Stimulated activated memory B cell treated with anti-CD40 and anti-IgM and Interleukin-4, amounts not matched to agents 10 μg/mL and 1 μg/mL and 100 μg/mL, for 72 hours (primary cell): ENCODE results near the gene MNX1.

Experiments
- ATAC-seq: fragments of 150-1000 bp; cut with Tn5 transposase; 2 replicates; pipeline ENCODE4 v1.10.0; 2021
- H3K27ac Mint-ChIP-seq: one replicate; pipeline ENCODE4 v1.8.0; 2022; ENCODE audit warnings: mild to moderate bottlenecking, mixed read lengths
- H3K27me3 Mint-ChIP-seq: one replicate; pipeline ENCODE4 v1.8.0; 2022; ENCODE audit warnings: mixed read lengths
- H3K36me3 Mint-ChIP-seq: one replicate; pipeline ENCODE4 v1.8.0; 2022; ENCODE audit warnings: mixed read lengths
- H3K4me1 Mint-ChIP-seq: one replicate; pipeline ENCODE4 v1.8.0; 2022; ENCODE audit warnings: mixed read lengths
- H3K4me3 Mint-ChIP-seq: one replicate; pipeline ENCODE4 v1.8.0; 2022; ENCODE audit warnings: mild to moderate bottlenecking, moderate library complexity, mixed read lengths
- H3K9me3 Mint-ChIP-seq: one replicate; pipeline ENCODE4 v1.8.0; 2022; ENCODE audit warnings: mixed read lengths

MNX1 gene

GRCh38 chr7:157021871-157022680 is 11.6 kb upstream of the MNX1 start:
- H3K27ac Mint-ChIP-seq = no peak overlapping the region
- H3K4me1 Mint-ChIP-seq = peaks cover 20% of the 10 kb centered on the region
- no peak overlapping the region for H3K4me3 Mint-ChIP-seq
- ATAC-seq = no peak
- peaks cover 3% of the 10 kb centered on the region for H3K9me3 Mint-ChIP-seq
- no peaks in the 10 kb centered on the region for H3K36me3 Mint-ChIP-seq
- peaks cover 73% of the 10 kb centered on the region for H3K27me3 Mint-ChIP-seq

GRCh38 chr7:157021071-157021870 is 10.8 kb upstream of the MNX1 start:
- Mint-ChIP-seq H3K27ac (no peak overlapping the region), H3K27me3 (peaks cover 73% of the 10 kb centered on the region), H3K4me3 (no peak overlapping the region), H3K9me3 (peaks cover 3% of the 10 kb centered on the region), H3K36me3 (no peaks in the 10 kb centered on the region), H3K4me1 (peaks cover 28% of the 10 kb centered on the region)
- no peak for ATAC-seq

GRCh38 chr7:157020514-157021070 is 10.1 kb upstream of the MNX1 start:
- peaks cover 3% of the 10 kb centered on the region for H3K9me3 Mint-ChIP-seq
- no peak for ATAC-seq
- H3K4me3 Mint-ChIP-seq = no peak overlapping the region
- H3K4me1 Mint-ChIP-seq = peaks cover 32% of the 10 kb centered on the region
- peaks cover 73% of the 10 kb centered on the region for H3K27me3 Mint-ChIP-seq
- no peak overlapping the region for H3K27ac Mint-ChIP-seq
- no peaks in the 10 kb centered on the region for H3K36me3 Mint-ChIP-seq

GRCh38 chr7:157019718-157020451 is 9.4 kb upstream of the MNX1 start:
- Mint-ChIP-seq H3K4me1 (peaks cover 32% of the 10 kb centered on the region), H3K9me3 (peaks cover 3% of the 10 kb centered on the region), H3K4me3 (no peak overlapping the region), H3K27ac (no peak overlapping the region), H3K36me3 (no peaks in the 10 kb centered on the region), H3K27me3 (peaks cover 73% of the 10 kb centered on the region)
- ATAC-seq = no peak

- Mint-ChIP-seq H3K27me3 (peaks cover 73% of the 10 kb centered on the region), H3K4me1 (peaks cover 32% of the 10 kb centered on the region), H3K9me3 (no peaks in the 10 kb centered on the region), H3K4me3 (peak overlapping the region; percentile 54), H3K36me3 (no peaks in the 10 kb centered on the region), H3K27ac (no peak overlapping the region)
- no peak for ATAC-seq
Measured at GRCh38 chr7:157018997-157019608, 8.6 kb upstream of the MNX1 start.

GRCh38 chr7:157018328-157018996 is 8.0 kb upstream of the MNX1 start:
- ATAC-seq = no peak
- no peaks in the 10 kb centered on the region for H3K9me3 Mint-ChIP-seq
- no peak overlapping the region for H3K27ac Mint-ChIP-seq
- H3K27me3 Mint-ChIP-seq = peaks cover 73% of the 10 kb centered on the region
- H3K36me3 Mint-ChIP-seq = no peaks in the 10 kb centered on the region
- H3K4me1 Mint-ChIP-seq = peaks cover 32% of the 10 kb centered on the region
- no peak overlapping the region for H3K4me3 Mint-ChIP-seq

- H3K4me1 Mint-ChIP-seq = peaks cover 31% of the 10 kb centered on the region
- H3K9me3 Mint-ChIP-seq = no peaks in the 10 kb centered on the region
- H3K27me3 Mint-ChIP-seq = peaks cover 73% of the 10 kb centered on the region
- ATAC-seq = no peak
- H3K36me3 Mint-ChIP-seq = no peaks in the 10 kb centered on the region
- no peak overlapping the region for H3K4me3 Mint-ChIP-seq
- H3K27ac Mint-ChIP-seq = no peak overlapping the region
Measured at GRCh38 chr7:157017603-157018327, 7.3 kb upstream of the MNX1 start.

- Mint-ChIP-seq H3K4me1 (peaks cover 25% of the 10 kb centered on the region), H3K27ac (no peak overlapping the region), H3K36me3 (no peaks in the 10 kb centered on the region), H3K27me3 (peaks cover 73% of the 10 kb centered on the region), H3K9me3 (no peaks in the 10 kb centered on the region), H3K4me3 (no peak overlapping the region)
- ATAC-seq = no peak
Measured at GRCh38 chr7:157017149-157017548, 6.7 kb upstream of the MNX1 start.

GRCh38 chr7:157016352-157017041 is 6.0 kb upstream of the MNX1 start:
- Mint-ChIP-seq H3K27ac (no peak overlapping the region), H3K4me1 (peaks cover 28% of the 10 kb centered on the region), H3K9me3 (no peaks in the 10 kb centered on the region), H3K36me3 (no peaks in the 10 kb centered on the region), H3K4me3 (peak overlapping the region; percentile 35), H3K27me3 (peaks cover 74% of the 10 kb centered on the region)
- ATAC-seq = peak; percentile 61

GRCh38 chr7:157016024-157016351 is 5.5 kb upstream of the MNX1 start:
- H3K4me3 Mint-ChIP-seq = no peak overlapping the region
- peaks cover 32% of the 10 kb centered on the region for H3K4me1 Mint-ChIP-seq
- no peaks in the 10 kb centered on the region for H3K36me3 Mint-ChIP-seq
- H3K9me3 Mint-ChIP-seq = no peaks in the 10 kb centered on the region
- H3K27ac Mint-ChIP-seq = no peak overlapping the region
- ATAC-seq = no peak
- peaks cover 79% of the 10 kb centered on the region for H3K27me3 Mint-ChIP-seq

- peaks cover 82% of the 10 kb centered on the region for H3K27me3 Mint-ChIP-seq
- no peak overlapping the region for H3K27ac Mint-ChIP-seq
- H3K4me3 Mint-ChIP-seq = no peak overlapping the region
- ATAC-seq = no peak
- no peaks in the 10 kb centered on the region for H3K9me3 Mint-ChIP-seq
- H3K4me1 Mint-ChIP-seq = peaks cover 32% of the 10 kb centered on the region
- H3K36me3 Mint-ChIP-seq = no peaks in the 10 kb centered on the region
Measured at GRCh38 chr7:157014635-157015555, 4.4 kb upstream of the MNX1 start.

GRCh38 chr7:157013602-157014549 is 3.4 kb upstream of the MNX1 start:
- no peaks in the 10 kb centered on the region for H3K36me3 Mint-ChIP-seq
- H3K4me1 Mint-ChIP-seq = peaks cover 36% of the 10 kb centered on the region
- peaks cover 85% of the 10 kb centered on the region for H3K27me3 Mint-ChIP-seq
- H3K9me3 Mint-ChIP-seq = no peaks in the 10 kb centered on the region
- H3K27ac Mint-ChIP-seq = no peak overlapping the region
- no peak overlapping the region for H3K4me3 Mint-ChIP-seq
- no peak for ATAC-seq
